B cell (primary cell): ENCODE data around the gene AKR7A2. TPM values are rescaled to one million over a fixed set of nuclear protein-coding genes. Genes with fewer than 3 reads are reported as not detected.

Experiments
- ATAC-seq: fragments of 200-7000 bp; cut with Tn5 transposase; one replicate; pipeline ENCODE4 v1.10.0; 2021; ENCODE audit warnings: low read depth, mild to moderate bottlenecking, moderate number of reproducible peaks, moderate library complexity
- CTCF ChIA-PET: fragments of 350-600 bp; sonication (Branson Sonifier 250); formaldehyde crosslinking; loops from one replicate; lab custom pipeline; 2021; ENCODE audit warnings: antibody characterized with exemption, inconsistent platforms; lab: Charles Lee
- POLR2A ChIA-PET: fragments of 350-600 bp; sonication (Branson Sonifier 250); formaldehyde crosslinking; loops from one replicate; lab custom pipeline; 2021; ENCODE audit warnings: antibody characterized with exemption; lab: Charles Lee
- DNase-seq: peaks from one replicate; pipeline ENCODE4 v3.0.0; 2013
- H2AFZ ChIP-seq: 2 replicates; pipeline ENCODE4 v1.6.1; 2012; ENCODE audit warnings: mild to moderate bottlenecking, low read depth, low read length; ENCODE audit not compliant: insufficient read depth, poor library complexity, severe bottlenecking
- H3K27ac ChIP-seq, 2 donors: 1 replicate in 1 of 2; 2 replicates in 1 of 2; pipeline ENCODE4 v1.5.1; 2012 to 2013; ENCODE audit warnings: low read length in 2 of 2, mild to moderate bottlenecking in 2 of 2, moderate library complexity in 1 of 2
- H3K27me3 ChIP-seq, 4 experiments: fragments of 200-600 bp in 1 of 4; sonication (generic) in 1 of 4; replicated peaks in 1 of 4; 1 replicate in 2 of 4; 2 replicates in 2 of 4; pipeline versions ENCODE4 v1.6.1 to v1.7.0; 2013 to 2016; ENCODE audit warnings: low read length in 3 of 4, mild to moderate bottlenecking in 2 of 4, mixed read lengths in 1 of 4, moderate library complexity in 1 of 4; ENCODE audit not compliant: insufficient read depth in 4 of 4, control insufficient read depth in 3 of 4; ENCODE audit errors: control extremely low read depth in 1 of 4
- H3K36me3 ChIP-seq, 2 experiments: replicated peaks in 1 of 2; 1 replicate in 1 of 2; 2 replicates in 1 of 2; pipeline versions ENCODE4 v1.6.1 to v1.7.1; 2013; ENCODE audit warnings: low read length in 1 of 2; ENCODE audit not compliant: insufficient read depth in 2 of 2, control insufficient read depth in 1 of 2; ENCODE audit errors: control extremely low read depth in 1 of 2, extremely low read depth in 1 of 2
- H3K4me1 ChIP-seq, 2 donors: fragments of 200-600 bp in 1 of 2; sonication (generic) in 1 of 2; 1 replicate in 1 of 2; 2 replicates in 1 of 2; pipeline versions ENCODE4 v1.5.1 to v1.6.1; 2013 to 2017; ENCODE audit warnings: low read length in 2 of 2; ENCODE audit not compliant: control insufficient read depth in 2 of 2, insufficient read depth in 2 of 2
- H3K4me2 ChIP-seq: replicated peaks from 2 replicates; pipeline ENCODE3; 2012; ENCODE audit warnings: mild to moderate bottlenecking, low read depth, low read length; ENCODE audit not compliant: poor library complexity, severe bottlenecking
- H3K4me3 ChIP-seq, 5 experiments: fragments of 200-600 bp in 1 of 5; sonication (generic) in 1 of 5; 1 replicate in 3 of 5; 2 replicates in 2 of 5; pipeline versions ENCODE4 v1.5.1 to v1.7.0; 2011 to 2016; ENCODE audit warnings: low read length in 4 of 5, mild to moderate bottlenecking in 4 of 5, low read depth in 2 of 5, control low read depth in 1 of 5, moderate library complexity in 1 of 5; ENCODE audit not compliant: insufficient read depth in 1 of 5; ENCODE audit errors: control extremely low read depth in 1 of 5, extremely low read depth in 1 of 5
- H3K79me2 ChIP-seq: fragments of 200-600 bp; sonication (generic); one replicate; pipeline ENCODE4 v1.6.0; 2016; ENCODE audit warnings: low read length; ENCODE audit not compliant: control insufficient read depth, insufficient read depth
- H3K9ac ChIP-seq: fragments of 200-600 bp; sonication (generic); 2 replicates; pipeline ENCODE4 v1.6.1; 2017; ENCODE audit warnings: mild to moderate bottlenecking, low read length, moderate library complexity
- H3K9me3 ChIP-seq, 3 donors: one replicate each; pipeline versions ENCODE4 v1.6.1 to v1.7.1; 2013; ENCODE audit warnings: low read length in 2 of 3; ENCODE audit not compliant: control insufficient read depth in 2 of 3, insufficient read depth in 1 of 3; ENCODE audit errors: control extremely low read depth in 1 of 3
- H4K20me1 ChIP-seq: 2 replicates; pipeline ENCODE4 v1.6.0; 2012; ENCODE audit warnings: mild to moderate bottlenecking, low read length; ENCODE audit not compliant: insufficient read depth, control insufficient read depth, poor library complexity, severe bottlenecking
- H3K27ac Mint-ChIP-seq: one replicate; pipeline ENCODE4 v1.8.0; 2021; ENCODE audit warnings: mixed read lengths
- H3K27me3 Mint-ChIP-seq: one replicate; pipeline ENCODE4 v1.8.0; 2021; ENCODE audit warnings: mixed read lengths
- H3K4me1 Mint-ChIP-seq: one replicate; pipeline ENCODE4 v1.8.0; 2021; ENCODE audit warnings: mixed read lengths
- H3K4me3 Mint-ChIP-seq: one replicate; pipeline ENCODE4 v1.8.0; 2021; ENCODE audit warnings: mixed read lengths
- H3K9me3 Mint-ChIP-seq: one replicate; pipeline ENCODE4 v1.8.0; 2022; ENCODE audit warnings: mixed read lengths; ENCODE audit not compliant: insufficient read depth
- EZH2 ChIP-seq: IDR thresholded peaks from 2 replicates; pipeline ENCODE4 v1.6.1; 2012; ENCODE audit warnings: borderline replicate concordance, low read depth, mild to moderate bottlenecking, moderate library complexity, low read length; ENCODE audit not compliant: insufficient read depth, poor library complexity, severe bottlenecking
- WGBS: methylation state at CpG from one replicate; pipeline ENCODE4 v1.1.5; 2013; ENCODE audit warnings: missing lambda C conversion rate; ENCODE audit not compliant: insufficient coverage; 5-methylcytosine and 5-hydroxymethylcytosine counted together
- intact Hi-C: fragments of 100-400 bp; cut with micrococcal nuclease; formaldehyde crosslinking; loops from one replicate; pipeline ENCODE4 v1.10.0; 2022
- polyA plus RNA-seq: library from polyadenylated mRNA; depleted of rRNA; stranded (reverse); fragments of >200 nt; gene quantifications from 2 replicates; pipeline ENCODE4 v1.2.3, GENCODE V29; 2012
- total RNA-seq, 2 donors: library from RNA; stranded (reverse); fragments of 120-200 nt in 1 of 2; gene quantifications; 1 replicate in 1 of 2; 2 replicates in 1 of 2; pipeline versions ENCODE4 v1.2.3 to v1.2.4, GENCODE V29; 2013 to 2022
- TF ChIP-seq, protein P1 (sequence below): fragments of 200-600 bp; IDR thresholded peaks from one replicate; pipeline ENCODE4 v1.8.0; 2022; ENCODE audit warnings: antibody characterized with exemption, mild to moderate bottlenecking

AKR7A2 gene
- total and polyA plus RNA-seq, 2 donors (not counting 1 experiment from before 2014, with no cell fraction given): 23.7 to 32.1 TPM

DNA sequence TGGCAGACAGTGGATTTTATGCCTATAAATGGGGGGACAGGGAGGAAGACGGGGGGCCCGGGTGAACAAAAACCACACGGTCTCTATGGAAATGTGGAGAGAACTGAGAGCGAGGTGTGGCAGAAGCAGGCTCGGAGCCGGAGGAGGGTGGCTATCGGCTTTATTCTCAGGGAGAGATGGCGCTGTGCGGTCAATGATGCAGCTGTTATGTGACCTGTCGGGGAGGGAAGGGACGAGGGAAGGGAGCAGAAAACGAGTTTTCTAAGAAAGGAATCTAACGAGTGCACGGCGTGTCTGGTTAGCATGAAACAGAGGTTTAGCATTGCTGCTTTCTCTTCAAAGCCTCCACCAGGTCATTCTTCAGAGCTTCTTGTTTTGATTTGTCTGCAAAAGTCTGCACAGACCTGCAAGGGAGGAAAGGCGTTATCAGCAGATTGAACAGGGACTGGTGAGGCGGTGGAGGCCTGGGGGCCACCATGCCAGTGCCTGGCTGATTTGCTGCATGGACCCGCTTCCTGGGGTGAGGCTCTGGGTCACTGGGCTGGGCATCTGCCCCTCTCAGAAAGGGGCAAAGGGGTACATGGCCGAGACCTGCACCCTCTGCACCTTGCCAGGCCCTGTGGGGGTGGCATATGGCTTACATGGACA, 27.4 kb upstream of the AKR7A2 start:
- Mint-ChIP-seq H3K4me1 (no peaks in the 10 kb centered on the region), H3K27ac (no peak overlapping the region), H3K4me3 (no peak overlapping the region), H3K9me3 (no peaks in the 10 kb centered on the region), H3K27me3 (no peaks in the 10 kb centered on the region)
- Histone ChIP-seq H3K9ac (no peak overlapping the region), H2AFZ (no peak overlapping the region), H4K20me1 (peaks cover 20% of the 10 kb centered on the region), H3K79me2 (no peaks in the 10 kb centered on the region), H3K4me1 (no peaks in the 10 kb centered on the region), H3K36me3 (peaks cover 0 to 61% of the 10 kb centered on the region in 2 experiments), H3K9me3 (no peaks in the 10 kb centered on the region), H3K27me3 (no peaks in the 10 kb centered on the region), H3K4me3 (no peak overlapping the region), H3K27ac (no peak overlapping the region), H3K4me2 (no peak overlapping the region)
- ChIA-PET POLR2A (no interaction called here), CTCF (no interaction called here)
- DNase-seq (no peak), ATAC-seq (no peak)
- intact Hi-C loops: no loop called here
- no peak for TF ChIP-seq EZH2
- TF ChIP-seq, protein P1, sequence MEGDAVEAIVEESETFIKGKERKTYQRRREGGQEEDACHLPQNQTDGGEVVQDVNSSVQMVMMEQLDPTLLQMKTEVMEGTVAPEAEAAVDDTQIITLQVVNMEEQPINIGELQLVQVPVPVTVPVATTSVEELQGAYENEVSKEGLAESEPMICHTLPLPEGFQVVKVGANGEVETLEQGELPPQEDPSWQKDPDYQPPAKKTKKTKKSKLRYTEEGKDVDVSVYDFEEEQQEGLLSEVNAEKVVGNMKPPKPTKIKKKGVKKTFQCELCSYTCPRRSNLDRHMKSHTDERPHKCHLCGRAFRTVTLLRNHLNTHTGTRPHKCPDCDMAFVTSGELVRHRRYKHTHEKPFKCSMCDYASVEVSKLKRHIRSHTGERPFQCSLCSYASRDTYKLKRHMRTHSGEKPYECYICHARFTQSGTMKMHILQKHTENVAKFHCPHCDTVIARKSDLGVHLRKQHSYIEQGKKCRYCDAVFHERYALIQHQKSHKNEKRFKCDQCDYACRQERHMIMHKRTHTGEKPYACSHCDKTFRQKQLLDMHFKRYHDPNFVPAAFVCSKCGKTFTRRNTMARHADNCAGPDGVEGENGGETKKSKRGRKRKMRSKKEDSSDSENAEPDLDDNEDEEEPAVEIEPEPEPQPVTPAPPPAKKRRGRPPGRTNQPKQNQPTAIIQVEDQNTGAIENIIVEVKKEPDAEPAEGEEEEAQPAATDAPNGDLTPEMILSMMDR: no peak
- WGBS: 96% methylated on average over 19 of the region's 19 CpGs

DNA sequence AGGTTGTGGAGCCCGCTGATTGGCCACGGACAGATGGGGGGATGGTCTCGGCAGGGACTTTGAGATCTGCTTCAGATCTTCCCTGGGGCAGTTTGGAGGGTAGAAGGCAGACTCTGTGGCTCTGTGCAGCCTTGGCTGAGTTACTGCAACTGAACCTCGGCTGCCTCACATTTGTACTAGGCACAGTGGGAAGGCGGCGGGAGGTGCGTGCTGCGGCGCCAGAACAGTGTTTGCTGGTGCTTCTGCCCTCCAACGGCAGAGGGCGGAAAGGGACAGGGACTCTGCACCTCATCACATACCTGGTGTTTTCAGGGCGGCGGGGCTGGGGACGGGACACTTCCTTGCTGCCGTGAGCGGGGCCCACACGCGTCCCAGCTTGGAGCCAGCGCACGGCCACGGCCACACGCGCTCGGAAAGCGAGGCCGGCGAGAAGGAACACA, 26.4 kb upstream of the AKR7A2 start:
- POLR2A ChIA-PET: no interaction called here
- TF ChIP-seq, protein P1: no peak
- no peak for TF ChIP-seq EZH2
- DNase-seq (no peak), ATAC-seq (no peak)
- 99% methylated on average over 26 of the region's 27 CpGs for WGBS
- Histone ChIP-seq H4K20me1 (peaks cover 11% of the 10 kb centered on the region), H3K9ac (no peak overlapping the region), H3K4me2 (no peak overlapping the region), H3K4me3 (no peak overlapping the region), H2AFZ (no peak overlapping the region), H3K36me3 (peaks cover 0 to 52% of the 10 kb centered on the region in 2 experiments), H3K27ac (no peak overlapping the region), H3K27me3 (no peaks in the 10 kb centered on the region), H3K4me1 (no peaks in the 10 kb centered on the region), H3K79me2 (no peaks in the 10 kb centered on the region), H3K9me3 (no peaks in the 10 kb centered on the region)
- CTCF ChIA-PET: no interaction called here
- H3K27ac Mint-ChIP-seq: no peak overlapping the region
- H3K27me3 Mint-ChIP-seq: no peaks in the 10 kb centered on the region
- H3K4me3 Mint-ChIP-seq: no peak overlapping the region
- intact Hi-C loops: no loop called here
- H3K4me1 Mint-ChIP-seq: no peaks in the 10 kb centered on the region
- H3K9me3 Mint-ChIP-seq: no peaks in the 10 kb centered on the region
